WTC11 (cell line): ENCODE measurements around the gene HERC2. TPM values are rescaled to one million over a fixed set of nuclear protein-coding genes. Genes with fewer than 3 reads are reported as not detected.
"Not testable (repeated sequence)": the region's sequence is repeated elsewhere in the genome, so short reads cannot be mapped to it uniquely, and the experiment has no call there.

ENCODE experiments used
- ATAC-seq: fragments of 200-7000 bp; cut with Tn5 transposase; 2 replicates; pipeline ENCODE4 v1.10.0; 2021; ENCODE audit warnings: mild to moderate bottlenecking, moderate library complexity
- CTCF ChIA-PET: fragments of 300-600 bp; sonication (Branson Sonifier 250); formaldehyde crosslinking; loops from one replicate; lab custom pipeline; 2021; ENCODE audit warnings: antibody characterized with exemption; lab: Charles Lee
- POLR2A ChIA-PET: fragments of 350-600 bp; sonication (Branson Sonifier 250); formaldehyde crosslinking; loops from one replicate; lab custom pipeline; 2021; ENCODE audit warnings: antibody characterized with exemption; lab: Charles Lee
- DNase-seq: peaks from one replicate; pipeline ENCODE4 v3.0.0; 2021; ENCODE audit warnings: low spot score
- H3K27ac Mint-ChIP-seq: 2 replicates; pipeline ENCODE4 v1.8.0; 2021; ENCODE audit warnings: mixed read lengths
- H3K27me3 Mint-ChIP-seq: 2 replicates; pipeline ENCODE4 v1.8.0; 2021; ENCODE audit warnings: low read depth, mild to moderate bottlenecking, moderate library complexity, mixed read lengths
- H3K36me3 Mint-ChIP-seq: 2 replicates; pipeline ENCODE4 v1.8.0; 2021; ENCODE audit warnings: mixed read lengths
- H3K4me1 Mint-ChIP-seq: 2 replicates; pipeline ENCODE4 v1.8.0; 2022; ENCODE audit warnings: mixed read lengths
- H3K4me3 Mint-ChIP-seq: 2 replicates; pipeline ENCODE4 v1.8.0; 2021; ENCODE audit warnings: mild to moderate bottlenecking, moderate library complexity, mixed read lengths
- H3K9me3 Mint-ChIP-seq: 2 replicates; pipeline ENCODE4 v1.8.0; 2021; ENCODE audit warnings: mixed read lengths
- ATF2 ChIP-seq: sonication (generic); formaldehyde crosslinking; IDR thresholded peaks from 2 replicates; pipeline ENCODE4 v1.8.1; 2022; ENCODE audit warnings: low read depth, missing genetic modification reagents, borderline replicate concordance
- ATF6 ChIP-seq: sonication (generic); formaldehyde crosslinking; IDR thresholded peaks from 2 replicates; pipeline ENCODE4 v1.8.1; 2023; ENCODE audit warnings: mild to moderate bottlenecking, missing genetic modification reagents
- E2F5 ChIP-seq: sonication (generic); formaldehyde crosslinking; IDR thresholded peaks from 2 replicates; pipeline ENCODE4 v1.8.1; 2022; ENCODE audit warnings: mild to moderate bottlenecking, moderate library complexity, missing genetic modification reagents
- EMX1 ChIP-seq: fragments of 250-450 bp; sonication (Bioruptor Pico); IDR thresholded peaks from 2 replicates; pipeline ENCODE4 v1.8.0; 2021; ENCODE audit warnings: mild to moderate bottlenecking
- ETV6 ChIP-seq: sonication (generic); formaldehyde crosslinking; IDR thresholded peaks from 2 replicates; pipeline ENCODE4 v1.8.1; 2022; ENCODE audit warnings: mild to moderate bottlenecking, missing genetic modification reagents
- FOXJ3 ChIP-seq: sonication (generic); formaldehyde crosslinking; IDR thresholded peaks from 2 replicates; pipeline ENCODE4 v1.9.0; 2021; ENCODE audit warnings: missing genetic modification reagents, mild to moderate bottlenecking, borderline replicate concordance
- FOXP1 ChIP-seq: sonication (generic); formaldehyde crosslinking; IDR thresholded peaks from 2 replicates; pipeline ENCODE4 v1.8.0; 2022; ENCODE audit warnings: missing genetic modification reagents, mild to moderate bottlenecking, moderate library complexity, borderline replicate concordance
- MLX ChIP-seq: sonication (generic); formaldehyde crosslinking; IDR thresholded peaks from 2 replicates; pipeline ENCODE4 v1.8.1; 2023; ENCODE audit warnings: mild to moderate bottlenecking, missing genetic modification reagents, moderate library complexity
- MXD4 ChIP-seq: fragments of 250-450 bp; sonication (Bioruptor Pico); IDR thresholded peaks from 2 replicates; pipeline ENCODE4 v1.8.0; 2021; ENCODE audit warnings: mild to moderate bottlenecking, moderate library complexity, borderline replicate concordance
- ZNF396 ChIP-seq: fragments of 250-450 bp; sonication (Bioruptor Pico); IDR thresholded peaks from 2 replicates; pipeline ENCODE4 v1.8.0; 2021; ENCODE audit warnings: mild to moderate bottlenecking, moderate library complexity, borderline replicate concordance
- total RNA-seq: library from RNA; stranded (reverse); gene quantifications from 3 replicates; pipeline ENCODE4 v1.2.3, GENCODE V29; 2021

The HERC2 gene
- total RNA-seq, 1 experiment from 2014 or later: 81.5 TPM

- CTCF ChIA-PET, H3K9me3 Mint-ChIP-seq, H3K27ac Mint-ChIP-seq, POLR2A ChIA-PET, ATAC-seq, H3K4me1 Mint-ChIP-seq, DNase-seq, H3K4me3 Mint-ChIP-seq, H3K27me3 Mint-ChIP-seq: not testable (repeated sequence)
- H3K36me3 Mint-ChIP-seq: peaks cover 51% of the 10 kb centered on the region
Observed at GRCh38 chr15:28203055-28203828, 118.7 kb downstream of the HERC2 start.

- H3K27ac Mint-ChIP-seq, H3K4me3 Mint-ChIP-seq, H3K9me3 Mint-ChIP-seq, ATAC-seq, CTCF ChIA-PET, DNase-seq, POLR2A ChIA-PET, H3K27me3 Mint-ChIP-seq, H3K4me1 Mint-ChIP-seq: not testable (repeated sequence)
- H3K36me3 Mint-ChIP-seq: peaks cover 51% of the 10 kb centered on the region
Observed at GRCh38 chr15:28202124-28202523, 119.9 kb downstream of the HERC2 start.

- POLR2A ChIA-PET, H3K4me1 Mint-ChIP-seq, H3K9me3 Mint-ChIP-seq, ATAC-seq, H3K4me3 Mint-ChIP-seq, DNase-seq, H3K27ac Mint-ChIP-seq, CTCF ChIA-PET, H3K27me3 Mint-ChIP-seq: not testable (repeated sequence)
- peaks cover 57% of the 10 kb centered on the region for H3K36me3 Mint-ChIP-seq
Observed at GRCh38 chr15:28198215-28198614, 123.8 kb downstream of the HERC2 start.

- H3K4me1 Mint-ChIP-seq, H3K9me3 Mint-ChIP-seq, POLR2A ChIA-PET, H3K27ac Mint-ChIP-seq, H3K27me3 Mint-ChIP-seq, ATAC-seq, DNase-seq, H3K4me3 Mint-ChIP-seq, CTCF ChIA-PET: not testable (repeated sequence)
- H3K36me3 Mint-ChIP-seq: peaks cover 57% of the 10 kb centered on the region
Observed at GRCh38 chr15:28197694-28198093, 124.3 kb downstream of the HERC2 start.

- POLR2A ChIA-PET, H3K9me3 Mint-ChIP-seq, H3K4me1 Mint-ChIP-seq, CTCF ChIA-PET, DNase-seq, H3K27me3 Mint-ChIP-seq, H3K4me3 Mint-ChIP-seq, ATAC-seq, H3K27ac Mint-ChIP-seq: not testable (repeated sequence)
- peaks cover 60% of the 10 kb centered on the region for H3K36me3 Mint-ChIP-seq
Observed at GRCh38 chr15:28196581-28196980, 125.4 kb downstream of the HERC2 start.

- peaks cover 1% of the 10 kb centered on the region; the same call in 1 of the 2 replicates for H3K4me1 Mint-ChIP-seq
- ChIA-PET POLR2A (no interaction called here), CTCF (no interaction called here)
- no peak for TF ChIP-seq FOXP1 (CRISPR knock-in tag)
- TF ChIP-seq FOXJ3 (CRISPR knock-in tag): no peak
- no peak for TF ChIP-seq ZNF396 (CRISPR knock-in tag)
- TF ChIP-seq MLX (CRISPR knock-in tag): no peak
- H3K27ac Mint-ChIP-seq: no peak overlapping the region
- H3K36me3 Mint-ChIP-seq: peaks cover 51% of the 10 kb centered on the region
- no peak for DNase-seq
- ATAC-seq: no peak
- no peaks in the 10 kb centered on the region for H3K27me3 Mint-ChIP-seq
- no peak overlapping the region for H3K4me3 Mint-ChIP-seq
- 0 out of 2 replicates have a peak, but pooled peaks cover 3% of the 10 kb centered on the region for H3K9me3 Mint-ChIP-seq
Observed at GRCh38 chr15:28192772-28193171, 129.2 kb downstream of the HERC2 start.

GRCh38 chr15:28191832-28192231, 130.1 kb downstream of the HERC2 start:
- Mint-ChIP-seq H3K4me1 (peaks cover 3% of the 10 kb centered on the region; the same call in 1 of the 2 replicates), H3K36me3 (peaks cover 54% of the 10 kb centered on the region), H3K27me3 (no peaks in the 10 kb centered on the region), H3K9me3 (0 out of 2 replicates have a peak, but pooled peaks cover 3% of the 10 kb centered on the region), H3K4me3 (no peak overlapping the region), H3K27ac (no peak overlapping the region)
- ChIA-PET CTCF (no interaction called here), POLR2A (no interaction called here)
- peak; percentile 75 for ATAC-seq
- DNase-seq: peak; percentile 34
- TF ChIP-seq ATF2 (CRISPR knock-in tag): no peak
- no peak for TF ChIP-seq E2F5 (CRISPR knock-in tag)
- no peak for TF ChIP-seq MXD4
- TF ChIP-seq ATF6: no peak
- no peak for TF ChIP-seq EMX1 (CRISPR knock-in tag)
- no peak for TF ChIP-seq ETV6 (CRISPR knock-in tag)
